Activated T-helper 9 cell treated with anti-CD3 and anti-CD28 coated beads, Interleukin-2, amount 50 U/mL, for 16 hours (primary cell): ENCODE measurements around the gene SPDEF.

Experiments used
- DNase-seq: peaks from one replicate; pipeline ENCODE4 v3.0.0-alpha.2; 2020; ENCODE audit warnings: low read depth

SPDEF gene

DNA sequence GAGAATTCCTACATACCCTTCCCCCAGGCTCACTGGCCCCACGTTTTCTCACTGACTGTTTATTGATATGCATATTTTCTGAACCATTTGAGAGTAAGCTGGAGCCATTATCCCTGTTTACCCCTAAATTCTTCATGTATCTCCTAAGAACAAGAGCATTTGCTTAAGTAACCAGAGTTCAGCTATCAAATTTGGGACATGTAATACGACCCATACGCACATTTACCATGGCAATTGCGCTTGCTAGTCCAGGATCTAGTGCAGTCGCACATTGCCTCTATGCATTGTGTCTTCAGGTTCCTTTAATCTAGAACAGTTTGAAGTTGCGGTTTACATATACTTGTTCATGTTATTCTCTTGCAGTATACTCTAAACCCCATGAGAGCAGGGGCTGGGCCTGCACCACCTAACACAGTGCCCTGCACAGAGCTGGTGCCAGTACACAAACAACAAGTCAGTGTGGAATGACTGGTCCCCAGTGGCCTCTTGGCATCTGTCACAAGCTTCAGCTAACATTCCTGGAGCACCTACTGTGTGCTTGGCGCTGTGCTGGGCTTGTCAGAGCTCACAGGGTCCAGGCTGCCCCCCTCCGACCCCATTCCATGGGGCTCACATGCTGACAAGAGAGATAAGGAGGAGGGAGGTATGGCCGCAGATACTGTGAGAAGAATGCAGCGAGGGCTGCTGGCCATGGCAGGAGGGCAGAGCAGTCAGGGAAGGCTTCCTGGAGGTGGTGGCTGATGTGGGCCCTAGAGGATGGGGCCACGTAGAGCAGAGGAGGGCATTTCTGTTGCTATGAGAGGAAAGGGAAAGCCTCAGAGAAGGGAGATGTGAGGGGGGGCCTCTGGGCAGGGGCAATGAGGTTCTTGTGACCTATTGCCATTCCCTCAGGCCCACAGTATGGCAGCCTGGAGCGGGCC lies 28.1 kb downstream of the SPDEF start:
- no peak for DNase-seq

DNA sequence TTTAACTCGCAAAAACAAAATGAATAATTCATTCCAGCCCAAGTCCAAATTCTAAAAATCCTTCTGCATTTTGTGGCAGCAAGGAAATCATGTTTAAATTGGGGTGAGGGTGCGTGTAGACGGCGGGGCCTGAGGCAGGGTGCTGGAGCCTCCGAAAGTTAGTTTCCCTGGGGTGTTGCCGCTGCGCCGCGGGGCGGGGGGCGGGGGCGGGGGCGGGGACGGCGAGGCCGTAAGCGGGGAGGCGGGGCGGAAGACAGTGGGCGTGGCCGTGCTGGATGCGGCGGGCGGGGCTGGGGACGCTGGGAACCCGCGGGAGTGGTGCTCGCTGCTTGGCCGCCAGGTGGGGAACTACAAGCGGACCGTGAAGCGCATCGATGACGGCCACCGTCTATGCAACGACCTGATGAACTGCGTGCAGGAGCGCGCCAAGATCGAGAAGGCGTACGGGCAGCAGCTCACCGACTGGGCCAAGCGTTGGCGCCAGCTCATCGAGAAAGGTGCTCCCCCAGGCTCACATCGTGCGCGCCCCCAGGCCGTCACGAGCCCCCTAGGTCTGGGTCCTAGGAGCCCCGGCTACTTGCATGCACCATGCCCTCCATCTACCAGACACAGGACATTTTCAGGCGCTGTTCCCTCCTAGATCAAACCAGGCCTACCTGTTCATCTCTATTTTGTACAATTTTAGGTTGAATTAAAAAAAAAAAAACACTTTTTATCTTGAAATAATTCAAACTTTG lies 29.0 kb downstream of the SPDEF start:
- DNase-seq: peak; percentile 94

DNA sequence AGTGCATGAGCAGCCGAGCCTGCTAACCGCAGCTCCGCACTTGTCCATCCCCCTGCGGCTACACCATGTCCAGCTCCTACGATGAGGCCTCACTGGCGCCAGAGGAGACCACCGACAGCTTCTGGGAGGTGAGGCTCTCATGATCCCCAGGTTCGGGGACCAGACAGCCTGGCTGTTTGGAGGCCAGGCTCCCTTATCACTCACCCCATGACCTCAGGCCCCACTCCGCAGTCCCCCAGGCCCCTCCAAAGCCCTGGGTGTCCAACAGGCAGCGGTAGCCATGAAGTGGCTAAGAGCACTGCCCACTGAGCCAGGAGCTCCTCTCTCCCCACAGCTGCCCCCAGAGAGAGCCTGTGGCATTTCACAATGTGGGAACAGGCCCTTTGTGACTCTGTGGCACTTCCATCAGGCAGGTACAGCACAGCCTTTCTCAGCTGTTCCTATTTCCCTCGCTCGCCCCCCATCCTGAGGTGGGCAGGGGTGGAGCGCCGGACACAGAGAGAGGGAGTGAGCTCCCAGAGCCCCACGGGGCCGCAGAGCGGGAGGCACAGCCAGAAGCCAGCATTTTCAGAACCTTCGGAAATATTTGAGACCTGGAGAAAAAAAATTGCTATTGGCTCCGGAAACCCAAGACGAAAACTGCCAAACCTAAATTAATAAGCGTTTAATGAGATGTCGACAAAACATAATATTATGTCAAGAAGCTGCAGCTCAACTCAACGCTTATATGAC lies 29.7 kb downstream of the SPDEF start:
- DNase-seq: no peak

GRCh38 chr6:34525431-34526175 lies 30.5 kb downstream of the SPDEF start:
- no peak for DNase-seq

GRCh38 chr6:34524971-34525370 lies 31.2 kb downstream of the SPDEF start:
- DNase-seq: no peak

- DNase-seq: no peak
Observed at GRCh38 chr6:34524499-34524898, 31.6 kb downstream of the SPDEF start.

GRCh38 chr6:34523441-34524206 lies 32.5 kb downstream of the SPDEF start:
- no peak for DNase-seq

- DNase-seq: no peak
Observed at GRCh38 chr6:34522761-34523160, 33.4 kb downstream of the SPDEF start.

DNA sequence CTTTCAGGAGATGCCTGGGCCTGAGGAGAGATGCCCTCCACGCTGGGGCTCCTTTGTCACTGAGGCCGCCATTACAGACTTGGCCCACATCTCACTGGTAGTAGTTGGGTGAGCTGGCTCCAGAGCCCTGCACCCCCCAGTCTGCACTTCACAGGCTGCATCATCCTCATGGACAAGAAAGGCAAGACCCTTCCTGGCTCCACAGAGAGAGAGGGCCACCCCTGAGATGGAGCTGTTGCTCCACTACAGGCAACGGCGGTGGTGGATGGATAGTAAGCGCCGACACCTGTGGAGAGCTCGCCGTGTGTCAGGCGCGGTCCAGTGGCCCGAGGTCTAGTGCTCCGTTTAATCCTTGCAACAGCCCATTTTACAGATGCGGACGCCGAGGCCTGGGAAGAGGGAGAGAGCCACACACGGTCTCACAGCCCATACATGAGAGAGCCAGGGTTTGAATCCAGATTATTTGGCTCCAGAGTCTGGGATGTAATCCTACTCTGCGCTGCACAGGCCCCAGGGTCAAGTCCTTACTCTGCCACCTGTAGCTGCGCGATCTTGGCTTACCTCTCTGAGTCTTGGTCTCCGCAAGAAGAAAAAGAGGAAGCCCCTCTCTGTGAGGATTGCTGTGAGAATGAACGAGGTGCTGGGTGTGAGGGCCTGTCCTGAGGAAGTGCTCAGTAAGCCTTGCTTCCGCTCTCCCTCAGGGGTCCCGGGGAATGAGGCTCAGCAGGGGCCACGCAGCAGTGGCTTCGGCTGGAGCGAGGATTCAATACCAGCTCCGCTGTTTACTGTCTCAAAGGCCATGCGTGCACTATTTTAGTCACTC lies 34.5 kb downstream of the SPDEF start:
- DNase-seq: no peak

- no peak for DNase-seq
Observed at GRCh38 chr6:34520645-34521462, 35.3 kb downstream of the SPDEF start.

- DNase-seq: no peak
Observed at GRCh38 chr6:34519971-34520644, 36.0 kb downstream of the SPDEF start.

DNA sequence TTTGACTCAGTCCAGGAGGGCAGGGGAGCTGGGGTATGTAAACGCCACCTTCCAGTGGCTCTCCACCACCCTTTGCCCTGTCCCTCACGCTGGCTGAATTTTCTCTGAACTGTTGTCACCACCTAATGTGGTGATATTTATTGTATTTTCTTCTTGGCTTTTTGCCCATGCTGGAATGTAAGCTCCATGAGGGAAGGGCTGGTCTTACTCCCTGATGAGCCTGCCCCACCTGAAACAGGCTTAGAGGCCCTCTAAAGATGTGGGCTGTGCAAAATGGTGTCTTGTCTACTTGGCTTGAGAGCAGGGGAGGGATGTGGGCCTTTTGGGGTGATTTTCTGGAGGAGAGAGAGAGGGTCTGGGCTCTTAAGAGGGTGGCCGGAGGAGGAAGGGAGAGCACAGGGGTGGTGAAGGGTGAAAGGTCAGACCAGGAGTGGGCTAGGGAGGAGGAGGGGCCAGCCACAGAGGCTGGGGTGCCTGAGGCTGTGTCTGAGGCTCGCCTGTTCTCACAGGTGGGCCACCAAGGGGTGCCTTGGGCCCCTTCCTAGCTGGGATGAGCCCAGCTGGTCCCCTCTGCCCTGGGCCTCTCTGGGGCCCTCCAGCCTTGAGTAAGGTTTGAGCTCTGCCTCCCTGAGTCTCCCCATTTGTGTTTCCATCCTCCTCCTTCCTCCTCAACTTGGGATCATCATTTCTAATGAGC lies 37.3 kb downstream of the SPDEF start:
- no peak for DNase-seq

DNA sequence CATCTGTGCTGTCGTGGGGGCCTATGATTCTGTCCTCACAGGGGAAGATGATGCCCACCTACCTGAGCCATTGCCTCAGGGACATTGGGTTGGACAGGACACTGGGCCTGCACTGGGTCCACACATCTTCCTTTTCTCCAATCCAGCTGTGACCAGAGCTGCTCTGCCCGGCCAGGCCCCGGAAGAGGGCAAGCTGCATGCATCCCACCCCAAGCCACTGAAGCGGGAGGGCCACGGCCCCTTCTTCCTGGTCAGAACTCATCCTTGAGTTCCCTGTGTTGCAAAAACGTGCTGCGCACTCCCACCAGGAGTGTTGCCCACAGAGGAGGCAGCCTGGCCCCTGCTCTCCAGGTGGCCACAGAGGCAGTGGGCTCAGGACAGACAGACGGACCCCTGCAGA lies 38.2 kb downstream of the SPDEF start:
- no peak for DNase-seq

DNA sequence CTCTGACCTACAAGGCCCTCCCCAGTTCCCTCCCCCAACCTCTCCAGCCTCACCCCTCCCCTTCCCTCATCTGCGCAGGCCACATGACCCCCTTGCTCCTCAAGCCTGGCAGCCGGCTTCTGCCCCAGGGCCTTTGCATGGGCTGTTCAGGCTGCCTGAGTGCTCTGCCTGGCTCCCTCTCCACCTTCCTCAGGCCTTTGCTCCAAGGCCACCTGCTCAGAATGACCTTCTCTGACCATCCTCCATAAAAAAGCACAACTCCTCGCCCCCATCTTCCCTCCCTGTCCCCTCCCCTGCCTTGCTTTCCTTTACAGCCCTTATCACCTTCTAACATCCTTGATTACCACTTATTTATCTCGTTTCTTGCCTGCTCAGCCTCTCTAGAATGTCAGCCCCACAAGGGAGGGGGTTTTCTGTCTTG lies 38.7 kb downstream of the SPDEF start:
- DNase-seq: no peak

DNA sequence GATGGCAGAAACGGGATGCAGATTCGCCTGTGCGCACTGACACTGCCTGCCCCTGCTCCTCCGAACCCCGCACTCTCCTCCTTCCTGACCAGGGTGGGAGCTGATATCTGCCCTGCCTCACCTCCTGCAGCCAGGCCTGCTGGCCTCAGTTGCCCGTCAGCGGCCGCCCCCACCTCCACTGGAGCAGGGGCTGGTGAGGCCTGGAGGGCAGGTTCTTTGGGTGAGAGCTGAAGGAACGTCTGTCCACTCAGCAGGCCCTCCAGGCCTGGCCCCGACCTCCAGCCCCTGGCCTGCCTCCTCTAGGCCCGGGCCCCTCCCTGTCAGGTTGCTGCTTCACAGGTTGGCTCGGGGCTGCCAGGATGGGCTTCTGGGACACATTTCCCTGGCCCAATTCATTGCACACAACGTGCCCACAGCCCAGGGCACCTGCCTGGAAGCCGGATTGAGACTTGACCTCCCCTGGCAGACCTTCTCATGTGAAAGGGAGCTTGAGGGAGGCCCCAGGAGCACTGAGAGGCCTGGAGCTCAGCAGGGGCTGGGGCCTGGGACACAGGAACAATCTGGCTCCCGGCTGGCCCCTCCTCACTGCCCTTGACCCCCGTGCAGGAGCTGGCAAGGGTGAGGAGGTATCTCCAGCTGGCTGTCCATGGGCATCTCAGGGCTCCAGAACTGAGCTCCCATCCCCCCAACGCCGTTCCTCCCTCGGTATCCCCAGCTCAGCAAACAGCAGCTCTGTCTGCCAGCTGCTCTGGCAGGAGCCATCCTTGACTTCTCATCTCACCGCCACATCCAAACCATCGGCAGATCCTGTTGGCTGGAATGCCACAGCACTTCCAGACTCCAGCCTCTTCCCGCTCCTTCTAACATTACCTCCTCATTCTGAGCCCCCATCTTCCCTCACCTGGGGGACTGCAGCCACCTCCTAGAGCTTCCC lies 39.5 kb downstream of the SPDEF start:
- no peak for DNase-seq

DNA sequence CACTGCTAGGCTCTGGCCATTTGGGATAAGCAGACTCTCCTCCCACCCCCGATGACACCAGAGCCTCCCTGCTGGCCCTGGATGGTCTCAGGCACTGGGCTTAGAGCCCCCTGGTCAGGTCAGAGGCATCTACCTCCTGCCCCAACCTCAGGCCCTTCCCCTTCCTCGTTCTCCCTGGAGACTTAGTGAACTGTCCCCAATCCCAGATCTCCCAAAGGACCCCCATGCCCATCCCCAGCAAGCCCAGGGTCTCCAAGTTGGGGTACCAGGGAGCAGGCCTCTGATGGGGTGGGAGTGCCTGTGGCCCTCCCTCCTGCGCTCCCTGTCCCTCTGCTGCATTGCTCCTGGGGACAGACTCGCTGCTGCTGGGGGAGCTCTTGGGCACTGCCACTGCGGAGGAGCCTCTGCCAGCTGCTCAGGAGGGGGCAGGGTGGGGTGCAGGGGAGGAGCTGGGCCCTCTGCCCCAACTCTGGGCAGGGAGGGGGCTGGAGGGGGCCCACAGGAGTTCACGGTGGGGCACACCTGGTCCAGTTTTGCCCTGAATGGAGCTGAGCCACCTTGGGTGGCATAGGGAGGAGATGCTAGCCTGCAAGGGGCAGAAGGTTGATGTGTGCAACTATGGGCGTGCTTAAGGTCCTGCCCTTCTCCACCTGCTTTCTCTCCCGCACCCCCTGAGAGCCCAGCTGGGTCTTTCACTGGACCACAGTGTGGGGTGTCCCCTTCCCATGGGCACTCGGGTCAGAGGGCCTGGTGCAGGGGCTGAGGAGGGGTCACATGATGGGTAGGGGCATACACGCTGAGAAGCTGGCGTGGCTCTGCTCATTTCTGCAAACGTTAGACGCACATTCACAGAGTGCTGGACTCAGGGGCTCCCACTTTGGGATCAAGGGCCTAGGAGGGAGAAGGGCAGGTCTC lies 40.4 kb downstream of the SPDEF start:
- DNase-seq: no peak
